Upper lobe of left lung (tissue), 4 donors: ENCODE data around the gene KRTAP9-6.

ENCODE experiments used
- CTCF ChIP-seq, 6 experiments: fragments of 450-650 bp in 4 of 6; fragments of 200-600 bp in 2 of 6; sonication (generic) in 2 of 6; IDR thresholded peaks; one replicate each; pipeline ENCODE4 v1.5.1; 2016 to 2019; ENCODE audit warnings: antibody characterized with exemption in 6 of 6
- POLR2A ChIP-seq, 4 donors: fragments of 450-650 bp; IDR thresholded peaks; one replicate each; pipeline ENCODE4 v1.5.1; 2016 to 2017; ENCODE audit warnings: antibody characterized with exemption in 4 of 4, mild to moderate bottlenecking in 2 of 4
- POLR2AphosphoS5 ChIP-seq, 2 donors: sonication (generic); formaldehyde crosslinking; IDR thresholded peaks; one replicate each; pipeline ENCODE4 v1.5.1; 2017; ENCODE audit warnings: antibody characterized with exemption in 2 of 2

- TF ChIP-seq CTCF (IDR thresholded peaks at IDR 0.05) (no peak), POLR2A (IDR thresholded peaks at IDR 0.05) (no peak), POLR2AphosphoS5 (IDR thresholded peaks at IDR 0.05) (no peak)
These were observed 10.3 kb upstream of the KRTAP9-6 start for GRCh38 chr17:41254861-41255260.
